H1 (cell line): ENCODE results near the gene DHRS7B. TPM values are rescaled to one million over a fixed set of nuclear protein-coding genes. Genes with fewer than 3 reads are reported as not detected.

Experiments used
- CTCF ChIA-PET: fragments of 300-600 bp; sonication (Branson Sonifier 250); formaldehyde crosslinking; loops from one replicate; lab custom pipeline; 2021; ENCODE audit not compliant: partially characterized antibody; lab: Charles Lee
- POLR2A ChIA-PET: fragments of 300-600 bp; sonication (Branson Sonifier 250); formaldehyde crosslinking; loops from one replicate; lab custom pipeline; 2021; ENCODE audit warnings: inconsistent platforms; ENCODE audit not compliant: partially characterized antibody; lab: Charles Lee
- DNase-seq, 2 experiments: peaks; one replicate each; pipeline versions ENCODE4 v3.0.0 to v3.0.0-alpha.2; 2010 to 2022; ENCODE audit warnings: low spot score in 2 of 2, low read depth in 1 of 2, mixed read lengths in 1 of 2
- FAIRE-seq: peaks from 2 replicates; lab custom pipeline; 2011; peaks lifted over from hg19 to GRCh38; lab: Jason Lieb, UNC
- H2AFZ ChIP-seq: 2 replicates; pipeline ENCODE4 v1.8.1; 2012; ENCODE audit warnings: low read length, inconsistent platforms
- H2AK5ac ChIP-seq: 2 replicates; pipeline ENCODE4 v1.6.1; 2013; ENCODE audit warnings: low read depth, low read length
- H2BK120ac ChIP-seq: replicated peaks from 2 replicates; pipeline ENCODE3; 2013; ENCODE audit warnings: low read depth, low read length, inconsistent platforms
- H2BK12ac ChIP-seq: 2 replicates; pipeline ENCODE4 v1.6.1; 2013; ENCODE audit warnings: low read depth, low read length
- H2BK15ac ChIP-seq: 2 replicates; pipeline ENCODE4 v1.6.1; 2013; ENCODE audit warnings: low read length
- H2BK20ac ChIP-seq: 2 replicates; pipeline ENCODE4 v1.6.1; 2013; ENCODE audit warnings: low read length
- H2BK5ac ChIP-seq: 2 replicates; pipeline ENCODE4 v1.6.1; 2013; ENCODE audit warnings: low read depth, low read length
- H3K14ac ChIP-seq: 2 replicates; pipeline ENCODE4 v1.6.1; 2013; ENCODE audit warnings: inconsistent platforms; ENCODE audit not compliant: insufficient read length
- H3K18ac ChIP-seq: 2 replicates; pipeline ENCODE4 v1.6.1; 2013; ENCODE audit warnings: low read length; ENCODE audit errors: extremely low read depth
- H3K23ac ChIP-seq: 2 replicates; pipeline ENCODE4 v1.6.1; 2013; ENCODE audit warnings: inconsistent platforms; ENCODE audit not compliant: insufficient read length
- H3K23me2 ChIP-seq: 2 replicates; pipeline ENCODE4 v1.6.1; 2013; ENCODE audit warnings: low read depth, low read length
- H3K27ac ChIP-seq: 2 replicates; pipeline ENCODE4 v1.6.1; 2011; ENCODE audit warnings: low read depth, low read length, inconsistent platforms
- H3K27me3 ChIP-seq, 4 experiments: replicated peaks in 1 of 4; 1 replicate in 1 of 4; 2 replicates in 3 of 4; pipeline versions ENCODE4 v1.6.1 to v1.8.1; 2011 to 2013; ENCODE audit warnings: low read length in 3 of 4, mild to moderate bottlenecking in 3 of 4, inconsistent platforms in 2 of 4, mixed read lengths in 2 of 4, moderate library complexity in 1 of 4; ENCODE audit not compliant: control insufficient read depth in 3 of 4, insufficient read depth in 3 of 4; ENCODE audit errors: extremely low read depth in 1 of 4
- H3K36me3 ChIP-seq, 4 experiments: 2 replicates each; pipeline versions ENCODE4 v1.6.1 to v1.8.1; 2011 to 2013; ENCODE audit warnings: mild to moderate bottlenecking in 4 of 4, low read length in 3 of 4, moderate library complexity in 2 of 4, control low read depth in 1 of 4, inconsistent platforms in 1 of 4; ENCODE audit not compliant: insufficient read depth in 4 of 4, control insufficient read depth in 2 of 4
- H3K4ac ChIP-seq: replicated peaks from 2 replicates; pipeline ENCODE3; 2013; ENCODE audit warnings: low read length, low read depth, mixed read lengths, inconsistent platforms; ENCODE audit not compliant: insufficient read length
- H3K4me1 ChIP-seq, 4 experiments: replicated peaks in 1 of 4; 1 replicate in 1 of 4; 2 replicates in 3 of 4; pipeline versions ENCODE4 v1.6.1 to v1.8.1; 2011 to 2013; ENCODE audit warnings: low read length in 3 of 4, inconsistent platforms in 2 of 4, mixed read lengths in 1 of 4; ENCODE audit not compliant: insufficient read depth in 4 of 4, control insufficient read depth in 3 of 4
- H3K4me2 ChIP-seq, 2 experiments: 2 replicates each; pipeline versions ENCODE4 v1.6.1 to v1.8.1; 2011 to 2013; ENCODE audit warnings: low read depth in 2 of 2, low read length in 2 of 2, control low read depth in 1 of 2, inconsistent platforms in 1 of 2, mild to moderate bottlenecking in 1 of 2; ENCODE audit not compliant: insufficient read depth in 1 of 2
- H3K4me3 ChIP-seq, 4 experiments: fragments of 200-600, 300-600 bp in 1 of 4; sonication (generic), shearing (Covaris generic), sonication (Bioruptor Twin) in 1 of 4; 2 replicates each; pipeline versions ENCODE4 v1.5.1 to v1.8.1; 2011 to 2016; ENCODE audit warnings: low read length in 4 of 4, low read depth in 3 of 4, control low read depth in 2 of 4, inconsistent platforms in 2 of 4, mild to moderate bottlenecking in 2 of 4, mixed read lengths in 1 of 4, moderate library complexity in 1 of 4; ENCODE audit not compliant: insufficient read depth in 2 of 4; ENCODE audit errors: extremely low read depth in 1 of 4
- H3K56ac ChIP-seq: replicated peaks from 2 replicates; pipeline ENCODE3; 2013; ENCODE audit warnings: low read depth, mild to moderate bottlenecking, mixed read lengths, low read length, inconsistent platforms; ENCODE audit not compliant: insufficient read length
- H3K79me1 ChIP-seq: 2 replicates; pipeline ENCODE4 v1.6.1; 2013; ENCODE audit warnings: low read depth, low read length, control low read depth
- H3K79me2 ChIP-seq, 2 experiments: 2 replicates each; pipeline versions ENCODE4 v1.6.1 to v1.8.1; 2012 to 2013; ENCODE audit warnings: low read length in 2 of 2, mild to moderate bottlenecking in 2 of 2, inconsistent platforms in 1 of 2; ENCODE audit not compliant: insufficient read depth in 2 of 2, control insufficient read depth in 1 of 2
- H3K9ac ChIP-seq, 4 experiments: replicated peaks in 1 of 4; 1 replicate in 1 of 4; 2 replicates in 3 of 4; pipeline versions ENCODE4 v1.6.1 to v1.8.1; 2011 to 2013; ENCODE audit warnings: low read depth in 3 of 4, low read length in 3 of 4, control low read depth in 2 of 4, mild to moderate bottlenecking in 2 of 4, moderate library complexity in 2 of 4, inconsistent platforms in 1 of 4; ENCODE audit errors: extremely low read depth in 1 of 4
- H3K9me3 ChIP-seq, 2 experiments: 2 replicates each; pipeline versions ENCODE4 v1.6.1 to v1.8.1; 2012 to 2013; ENCODE audit warnings: mild to moderate bottlenecking in 2 of 2, moderate library complexity in 2 of 2, control low read depth in 1 of 2, inconsistent platforms in 1 of 2, low read depth in 1 of 2, low read length in 1 of 2, mixed read lengths in 1 of 2; ENCODE audit not compliant: insufficient read depth in 2 of 2
- H4K20me1 ChIP-seq, 2 experiments: replicated peaks in 1 of 2; 2 replicates each; pipeline versions ENCODE3 to v1.8.1; 2011 to 2013; ENCODE audit warnings: inconsistent platforms in 2 of 2, low read length in 2 of 2, mild to moderate bottlenecking in 1 of 2; ENCODE audit not compliant: insufficient read depth in 2 of 2, control insufficient read depth in 1 of 2
- H4K5ac ChIP-seq: 2 replicates; pipeline ENCODE4 v1.6.1; 2013; ENCODE audit warnings: low read length, low read depth, mixed read lengths, inconsistent platforms; ENCODE audit not compliant: insufficient read length
- H4K8ac ChIP-seq: 2 replicates; pipeline ENCODE4 v1.8.0; 2013; ENCODE audit warnings: mild to moderate bottlenecking, moderate library complexity, low read length, inconsistent platforms; ENCODE audit not compliant: insufficient read depth; ENCODE audit errors: extremely low read depth
- H4K91ac ChIP-seq: replicated peaks from 2 replicates; pipeline ENCODE3; 2013; ENCODE audit warnings: low read length, mixed read lengths, inconsistent platforms; ENCODE audit not compliant: insufficient read length
- ATF3 ChIP-seq: IDR thresholded peaks from 2 replicates; pipeline ENCODE4 v1.6.1; 2011; ENCODE audit warnings: low read depth, mild to moderate bottlenecking, low read length; ENCODE audit not compliant: insufficient read depth
- CEBPB ChIP-seq: IDR thresholded peaks from 2 replicates; pipeline ENCODE4 v1.6.1; 2012; ENCODE audit warnings: low read depth, low read length
- FOSL1 ChIP-seq: IDR thresholded peaks from 2 replicates; pipeline ENCODE4 v1.6.1; 2011; ENCODE audit warnings: mild to moderate bottlenecking, low read depth, low read length, moderate library complexity; ENCODE audit not compliant: insufficient read depth
- HDAC2 ChIP-seq, 2 experiments: fragments of 300-600 bp in 1 of 2; sonication (generic) in 1 of 2; IDR thresholded peaks; 2 replicates each; pipeline ENCODE4 v1.6.1; 2011 to 2012; ENCODE audit warnings: low read depth in 2 of 2, low read length in 2 of 2, mild to moderate bottlenecking in 2 of 2, moderate library complexity in 2 of 2, borderline replicate concordance in 1 of 2, inconsistent platforms in 1 of 2
- SIX5 ChIP-seq: IDR thresholded peaks from 2 replicates; pipeline ENCODE4 v1.6.1; 2011; ENCODE audit warnings: mild to moderate bottlenecking, low read depth, low read length
- SP2 ChIP-seq: IDR thresholded peaks from 2 replicates; pipeline ENCODE4 v1.6.1; 2012; ENCODE audit warnings: mild to moderate bottlenecking, low read length, inconsistent platforms
- SUZ12 ChIP-seq: fragments of 200-600 bp; sonication (generic); IDR thresholded peaks from 2 replicates; pipeline ENCODE4 v1.6.1; 2012; ENCODE audit warnings: mild to moderate bottlenecking, inconsistent platforms, low read length, moderate library complexity, mixed read lengths
- TAF1 ChIP-seq: IDR thresholded peaks from 2 replicates; pipeline ENCODE4 v1.6.1; 2011; ENCODE audit warnings: mild to moderate bottlenecking, low read depth, low read length
- whole genome bisulfite sequencing, 2 experiments: shearing (Covaris generic) in 1 of 2; methylation state at CpG; one replicate each; pipeline versions ENCODE4 v1.1.6 to v1.1.7; 2013 to 2015; ENCODE audit warnings: low lambda C conversion rate in 2 of 2, mixed read lengths in 2 of 2, inconsistent platforms in 1 of 2, low coverage in 1 of 2, missing lambda C conversion rate in 1 of 2; ENCODE audit not compliant: insufficient replicate concordance in 2 of 2, insufficient coverage in 1 of 2, insufficient read length in 1 of 2; ENCODE audit errors: extremely low coverage in 1 of 2, missing lambda C conversion rate in 1 of 2; 5-methylcytosine and 5-hydroxymethylcytosine counted together
- polyA plus RNA-seq, 7 experiments: library from polyadenylated mRNA; depleted of rRNA in 3 of 7; stranded (reverse) in 5 of 7; unstranded in 2 of 7; fragments of >200 nt in 5 of 7; fragments of 200-250 nt in 2 of 7; gene quantifications; 1 replicate in 5 of 7; 2 replicates in 1 of 7; 4 replicates in 1 of 7; pipeline versions ENCODE4 v1.2.1 to v1.2.3, GENCODE V29; 2011 to 2013; ENCODE audit warnings: missing spikeins in 2 of 7, mixed read lengths in 2 of 7
- total RNA-seq: library from RNA; stranded (reverse); fragmentation: NEBNext Ultra II Directional; extraction: Animal tissue kit (Norgen Biotek cat#: 25700); gene quantifications from 2 replicates; pipeline ENCODE4 v1.2.1, GENCODE V29; 2021

Gene DHRS7B
- total and polyA plus RNA-seq, 2 of the 8 experiments (the other 6 are each of a cell fraction or from before 2014, with no cell fraction given) = 11.0 to 27.9 TPM

GRCh38 chr17:21163101-21163500, 36.3 kb downstream of the DHRS7B start:
- no peaks in the 10 kb centered on the region for H3K4me1 ChIP-seq
- no peak overlapping the region for H3K4me3 ChIP-seq
- POLR2A ChIA-PET = interaction anchor here (0.6 kb wide), 2 partner anchors 57 to 391 kb away, joined by 3 read pairs; no protein-coding TSS in a partner anchor
- no peak overlapping the region for H3K9ac ChIP-seq
- WGBS, 2 experiments = 97% methylated on average over 6 of the region's 6 CpGs; no CpG with 5 or more reads in 1 of the 2 experiments
- H3K56ac ChIP-seq = no peak overlapping the region
- H3K9me3 ChIP-seq = no peaks in the 10 kb centered on the region
- H3K4ac ChIP-seq = no peak overlapping the region
- no peak overlapping the region for H3K18ac ChIP-seq
- H3K14ac ChIP-seq = no peak overlapping the region
- no peak for TF ChIP-seq SIX5
- no peak for TF ChIP-seq SP2
- TF ChIP-seq SUZ12 = no peak
- TF ChIP-seq FOSL1 = no peak
- no peak for TF ChIP-seq ATF3
- no peak for TF ChIP-seq TAF1
- TF ChIP-seq CEBPB = no peak
- TF ChIP-seq HDAC2 (IDR thresholded peaks at IDR 0.05; ENCODE audit: borderline replicate concordance in 1 of 2, low read depth in 2 of 2, low read length in 2 of 2) = no peak
- H4K5ac ChIP-seq = no peak overlapping the region
- no peak overlapping the region for H2BK12ac ChIP-seq
- H3K4me2 ChIP-seq = no peak overlapping the region
- no peak overlapping the region for H2BK20ac ChIP-seq
- H3K27ac ChIP-seq = no peak overlapping the region
- H4K20me1 ChIP-seq = no peaks in the 10 kb centered on the region
- no peak overlapping the region for H2BK5ac ChIP-seq
- H4K8ac ChIP-seq = no peak overlapping the region
- no peak overlapping the region for H3K23ac ChIP-seq
- H3K23me2 ChIP-seq = no peaks in the 10 kb centered on the region
- DNase-seq (no peak), FAIRE-seq (no peak)
- CTCF ChIA-PET = interaction anchor here (0.8 to 1.9 kb wide), 7 partner anchors 11 to 149 kb away, joined by 3 to 16 read pairs (median 4); no protein-coding TSS in a partner anchor
- no peaks in the 10 kb centered on the region for H3K79me1 ChIP-seq
- no peaks in the 10 kb centered on the region for H3K36me3 ChIP-seq
- no peak overlapping the region for H2AK5ac ChIP-seq
- H2AFZ ChIP-seq = no peak overlapping the region
- H2BK15ac ChIP-seq = no peak overlapping the region
- no peaks in the 10 kb centered on the region for H3K27me3 ChIP-seq
- no peak overlapping the region for H4K91ac ChIP-seq
- H2BK120ac ChIP-seq = no peak overlapping the region
- H3K79me2 ChIP-seq = no peaks in the 10 kb centered on the region
